GM12878 (cell line): Measurements from ENCODE around the gene BMI1. TPM values are rescaled to one million over a fixed set of nuclear protein-coding genes. Genes with fewer than 3 reads are reported as not detected.

Source experiments
- CBFB ChIP-seq: IDR thresholded peaks from 2 replicates; pipeline ENCODE4 v1.6.1; 2016; ENCODE audit warnings: antibody characterized with exemption, low read depth
- CHD1 ChIP-seq: IDR thresholded peaks from 2 replicates; pipeline ENCODE4 v1.6.1; 2012; ENCODE audit warnings: low read depth, low read length, improper control_type of control experiment
- CREM ChIP-seq: IDR thresholded peaks from 2 replicates; pipeline ENCODE4 v1.6.1; 2014; ENCODE audit warnings: antibody characterized with exemption, low read depth
- DPF2 ChIP-seq: fragments of 450-650 bp; IDR thresholded peaks from 2 replicates; pipeline ENCODE4 v1.6.1; 2017; ENCODE audit warnings: mild to moderate bottlenecking
- EED ChIP-seq: sonication (generic); IDR thresholded peaks from 2 replicates; pipeline ENCODE4 v1.6.1; 2016; ENCODE audit warnings: antibody characterized with exemption, low read depth
- ESRRA ChIP-seq: IDR thresholded peaks from 2 replicates; pipeline ENCODE4 v1.6.1; 2012; ENCODE audit warnings: mild to moderate bottlenecking, low read length, improper control_type of control experiment
- ETV6 ChIP-seq, 2 experiments: fragments of 450-650 bp in 1 of 2; IDR thresholded peaks in 1 of 2; conservative IDR thresholded peaks in 1 of 2; 2 replicates each; pipeline ENCODE4 v1.6.1; 2014; ENCODE audit warnings: antibody characterized with exemption in 1 of 2, borderline replicate concordance in 1 of 2, low read depth in 1 of 2, mild to moderate bottlenecking in 1 of 2, moderate library complexity in 1 of 2
- EZH2 ChIP-seq: IDR thresholded peaks from 2 replicates; pipeline ENCODE4 v1.6.1; 2012; ENCODE audit warnings: low read depth, mild to moderate bottlenecking, control low read depth, inconsistent platforms, low read length, borderline replicate concordance; ENCODE audit not compliant: control insufficient read depth
- FOS ChIP-seq: IDR thresholded peaks from 3 replicates; pipeline ENCODE4 v1.6.1; 2011; ENCODE audit warnings: borderline replicate concordance; ENCODE audit not compliant: insufficient read length; ENCODE audit errors: extremely low read depth
- HDAC2 ChIP-seq: fragments of 200-600 bp; sonication (generic); IDR thresholded peaks from 2 replicates; pipeline ENCODE4 v1.6.1; 2017
- IRF4 ChIP-seq: IDR thresholded peaks from 2 replicates; pipeline ENCODE4 v1.6.1; 2011; ENCODE audit warnings: low read depth, low read length
- MTA3 ChIP-seq: IDR thresholded peaks from 2 replicates; pipeline ENCODE4 v1.6.1; 2012; ENCODE audit warnings: low read length, inconsistent platforms, borderline replicate concordance
- MYB ChIP-seq: fragments of 150-350 bp; IDR thresholded peaks from 2 replicates; pipeline ENCODE4 v1.6.1; 2014; ENCODE audit warnings: mild to moderate bottlenecking, low read depth, low read length, borderline replicate concordance
- NFYB ChIP-seq: IDR thresholded peaks from 2 replicates; pipeline ENCODE4 v1.6.1; 2011; ENCODE audit warnings: low read depth, mild to moderate bottlenecking, low read length, improper control_type of control experiment, moderate library complexity; ENCODE audit not compliant: insufficient read depth
- NRF1 ChIP-seq: conservative IDR thresholded peaks from 2 replicates; pipeline ENCODE4 v1.6.1; 2011; ENCODE audit warnings: mild to moderate bottlenecking, low read depth, low read length, improper control_type of control experiment
- PAX5 ChIP-seq: IDR thresholded peaks from 2 replicates; pipeline ENCODE4 v1.6.1; 2011; ENCODE audit warnings: low read depth, low read length, borderline replicate concordance
- POLR2AphosphoS5 ChIP-seq: IDR thresholded peaks from 2 replicates; pipeline ENCODE4 v1.6.1; 2011; ENCODE audit warnings: mild to moderate bottlenecking, low read length, inconsistent platforms
- RAD51 ChIP-seq: fragments of 450-650 bp; IDR thresholded peaks from 2 replicates; pipeline ENCODE4 v1.6.1; 2016; ENCODE audit warnings: moderate library complexity, mild to moderate bottlenecking, inconsistent platforms
- RUNX3 ChIP-seq: IDR thresholded peaks from 2 replicates; pipeline ENCODE4 v1.6.1; 2012; ENCODE audit warnings: low read length, inconsistent platforms
- SMAD1 ChIP-seq: fragments of 450-650 bp; IDR thresholded peaks from 2 replicates; pipeline ENCODE4 v1.6.1; 2018; ENCODE audit warnings: mild to moderate bottlenecking, low read depth; ENCODE audit not compliant: partially characterized antibody
- SP1 ChIP-seq: IDR thresholded peaks from one replicate; pipeline ENCODE4 v1.6.1; 2011; ENCODE audit warnings: low read depth, low read length
- SREBF2 ChIP-seq: IDR thresholded peaks from 2 replicates; pipeline ENCODE4 v1.6.1; 2012; ENCODE audit warnings: mild to moderate bottlenecking, low read length
- STAT1 ChIP-seq: fragments of 450-650 bp; conservative IDR thresholded peaks from 2 replicates; pipeline ENCODE4 v1.6.1; 2014; ENCODE audit warnings: antibody characterized with exemption, mild to moderate bottlenecking
- TARDBP ChIP-seq: IDR thresholded peaks from 2 replicates; pipeline ENCODE4 v1.6.1; 2016; ENCODE audit warnings: borderline replicate concordance
- TCF3 ChIP-seq: IDR thresholded peaks from 2 replicates; pipeline ENCODE4 v1.6.1; 2012; ENCODE audit warnings: low read depth, mild to moderate bottlenecking, low read length, borderline replicate concordance; ENCODE audit not compliant: insufficient read depth
- WRNIP1 ChIP-seq: IDR thresholded peaks from 2 replicates; pipeline ENCODE4 v1.6.1; 2011; ENCODE audit warnings: low read depth, low read length, improper control_type of control experiment, borderline replicate concordance
- ZNF207 ChIP-seq: fragments of 450-650 bp; IDR thresholded peaks from 2 replicates; pipeline ENCODE4 v1.6.1; 2014; ENCODE audit warnings: antibody characterized with exemption, mild to moderate bottlenecking, borderline replicate concordance
- ZNF24 ChIP-seq: fragments of 450-650 bp; IDR thresholded peaks from 2 replicates; pipeline ENCODE4 v1.6.1; 2017; ENCODE audit warnings: antibody characterized with exemption, mild to moderate bottlenecking
- ZNF274 ChIP-seq: IDR thresholded peaks from one replicate; pipeline ENCODE4 v1.8.0; 2011; ENCODE audit not compliant: insufficient read length, insufficient read depth
- ZNF384 ChIP-seq: IDR thresholded peaks from 2 replicates; pipeline ENCODE4 v1.6.1; 2012; ENCODE audit warnings: low read depth, mild to moderate bottlenecking, low read length, improper control_type of control experiment, borderline replicate concordance
- ZNF622 ChIP-seq: fragments of 450-650 bp; IDR thresholded peaks from 2 replicates; pipeline ENCODE4 v1.6.1; 2017; ENCODE audit warnings: mild to moderate bottlenecking, inconsistent platforms
- polyA plus RNA-seq, 11 experiments: library from polyadenylated mRNA; depleted of rRNA in 4 of 11; unstranded in 6 of 11; stranded (reverse) in 5 of 11; fragments of >200 nt; fragmentation: Nextera tagmentation in 4 of 11; fragmentation: Illumina TruSeq in 1 of 11; extraction: Ambion mirVana in 4 of 11; extraction: Trizol in 1 of 11; gene quantifications; 1 replicate in 1 of 11; 2 replicates in 10 of 11; pipeline versions ENCODE4 v1.2.1 to v1.2.3, GENCODE V29; 2011 to 2016; ENCODE audit warnings: inconsistent platforms in 2 of 11, missing spikeins in 2 of 11, low read depth in 1 of 11
- total RNA-seq, 4 experiments: library from RNA; depleted of rRNA in 3 of 4; stranded (reverse); fragments of >200 nt in 3 of 4; fragmentation: Illumina TruSeq in 1 of 4; extraction: Trizol in 1 of 4; gene quantifications; 2 replicates each; pipeline versions ENCODE4 v1.2.1 to v1.2.3, GENCODE V29; 2013 to 2021
- TF ChIP-seq, protein P1 (sequence below): fragments of 450-650 bp; IDR thresholded peaks from 2 replicates; pipeline ENCODE4 v1.6.1; 2017; ENCODE audit warnings: antibody characterized with exemption, mild to moderate bottlenecking, moderate library complexity

BMI1 gene
- total and polyA plus RNA-seq, 10 of the 15 experiments (the other 5 are each of a cell fraction or from before 2014, with no cell fraction given), result 8.0 to 49.7 (median 25.8) TPM

DNA sequence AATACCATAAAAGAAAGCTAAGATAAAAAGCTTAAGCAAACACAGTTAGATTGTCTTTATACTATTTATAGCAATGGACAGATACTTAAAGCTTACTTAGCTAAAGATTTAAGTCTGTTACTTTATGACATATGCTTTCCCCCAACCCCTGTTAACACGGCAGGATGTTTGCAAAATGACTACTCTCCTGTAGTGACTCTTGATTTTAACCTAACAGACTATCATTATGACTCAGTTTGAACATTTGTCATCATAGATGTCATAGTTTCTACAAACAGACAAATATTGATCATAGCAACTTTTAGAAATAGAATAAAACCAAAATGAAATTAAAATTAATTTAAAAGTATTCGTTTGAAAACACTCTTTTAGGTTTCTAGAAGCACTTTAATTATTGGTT is 12.5 kb upstream of the BMI1 start (continued):
- TF ChIP-seq, protein P1, sequence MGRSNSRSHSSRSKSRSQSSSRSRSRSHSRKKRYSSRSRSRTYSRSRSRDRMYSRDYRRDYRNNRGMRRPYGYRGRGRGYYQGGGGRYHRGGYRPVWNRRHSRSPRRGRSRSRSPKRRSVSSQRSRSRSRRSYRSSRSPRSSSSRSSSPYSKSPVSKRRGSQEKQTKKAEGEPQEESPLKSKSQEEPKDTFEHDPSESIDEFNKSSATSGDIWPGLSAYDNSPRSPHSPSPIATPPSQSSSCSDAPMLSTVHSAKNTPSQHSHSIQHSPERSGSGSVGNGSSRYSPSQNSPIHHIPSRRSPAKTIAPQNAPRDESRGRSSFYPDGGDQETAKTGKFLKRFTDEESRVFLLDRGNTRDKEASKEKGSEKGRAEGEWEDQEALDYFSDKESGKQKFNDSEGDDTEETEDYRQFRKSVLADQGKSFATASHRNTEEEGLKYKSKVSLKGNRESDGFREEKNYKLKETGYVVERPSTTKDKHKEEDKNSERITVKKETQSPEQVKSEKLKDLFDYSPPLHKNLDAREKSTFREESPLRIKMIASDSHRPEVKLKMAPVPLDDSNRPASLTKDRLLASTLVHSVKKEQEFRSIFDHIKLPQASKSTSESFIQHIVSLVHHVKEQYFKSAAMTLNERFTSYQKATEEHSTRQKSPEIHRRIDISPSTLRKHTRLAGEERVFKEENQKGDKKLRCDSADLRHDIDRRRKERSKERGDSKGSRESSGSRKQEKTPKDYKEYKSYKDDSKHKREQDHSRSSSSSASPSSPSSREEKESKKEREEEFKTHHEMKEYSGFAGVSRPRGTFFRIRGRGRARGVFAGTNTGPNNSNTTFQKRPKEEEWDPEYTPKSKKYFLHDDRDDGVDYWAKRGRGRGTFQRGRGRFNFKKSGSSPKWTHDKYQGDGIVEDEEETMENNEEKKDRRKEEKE, result no peak
- TF ChIP-seq ZNF384, result no peak
- no peak for TF ChIP-seq MYB
- TF ChIP-seq ZNF274, result no peak
- TF ChIP-seq STAT1, result no peak
- TF ChIP-seq SP1, result no peak
- TF ChIP-seq TCF3, result no peak
- no peak for TF ChIP-seq CHD1
- TF ChIP-seq CBFB, result 0 out of 2 replicates have a peak, but pooled peaks have one; percentile 23
- no peak for TF ChIP-seq WRNIP1
- no peak for TF ChIP-seq EZH2
- TF ChIP-seq SREBF2, result no peak
- no peak for TF ChIP-seq RAD51
- TF ChIP-seq ZNF24, result no peak
- TF ChIP-seq NRF1, result no peak
- TF ChIP-seq POLR2AphosphoS5, result no peak
- TF ChIP-seq ETV6 (conservative IDR thresholded peaks at IDR 0.05 in 1 of 2, IDR thresholded peaks at IDR 0.05 in 1 of 2; ENCODE audit: borderline replicate concordance in 1 of 2, low read depth in 1 of 2), result peak in 1 of 2 experiments; percentile 72; a peak in 1 of 4 replicates
- no peak for TF ChIP-seq SMAD1
- TF ChIP-seq ESRRA, result no peak
- peak; percentile 61; the same call in 1 of the 2 replicates for TF ChIP-seq DPF2
- TF ChIP-seq NFYB, result no peak
- TF ChIP-seq EED, result no peak
- TF ChIP-seq RUNX3, result peak; percentile 95
- no peak for TF ChIP-seq FOS
- 0 out of 2 replicates have a peak, but pooled peaks have one; percentile 35 for TF ChIP-seq PAX5
- TF ChIP-seq MTA3, result peak; percentile 89; the same call in 1 of the 2 replicates
- TF ChIP-seq ZNF207, result no peak
- TF ChIP-seq IRF4, result peak; percentile 98
- TF ChIP-seq HDAC2, result no peak
- no peak for TF ChIP-seq ZNF622
- no peak; the same call in 1 of the 2 replicates for TF ChIP-seq TARDBP
- TF ChIP-seq CREM, result peak; percentile 97
